NK-92 (cell line): ENCODE results near the gene IL1RAPL2.
"Not testable (repeated sequence)": the region's sequence is repeated elsewhere in the genome, so short reads cannot be mapped to it uniquely, and the experiment has no call there.

ENCODE experiments used
- DNase-seq: peaks from one replicate; lab custom pipeline; 2025; ENCODE audit not compliant: unreplicated experiment; lab: John Stamatoyannopoulos, UW

IL1RAPL2 gene

GRCh38 chrX:104565791-104566680 is at the start of gene IL1RAPL2:
Gene IL1RAPL2, plus strand, starts transcription at chrX:104566199.
- DNase-seq: no peak

GRCh38 chrX:104522386-104522785 is 43.6 kb upstream of the IL1RAPL2 start:
- no peak for DNase-seq

- DNase-seq: no peak
Measured at GRCh38 chrX:104523858-104524257, 42.1 kb upstream of the IL1RAPL2 start.

GRCh38 chrX:104539081-104539480 is 26.9 kb upstream of the IL1RAPL2 start:
- no peak for DNase-seq

- DNase-seq: not testable (repeated sequence)
Measured at GRCh38 chrX:104542447-104542846, 23.6 kb upstream of the IL1RAPL2 start.

GRCh38 chrX:104564335-104564734 is 1.7 kb upstream of the IL1RAPL2 start:
- DNase-seq: no peak

GRCh38 chrX:104564921-104565703 is 887 bp upstream of the IL1RAPL2 start:
- no peak for DNase-seq

GRCh38 chrX:104566681-104567501 is 892 bp downstream of the IL1RAPL2 start:
- no peak for DNase-seq

GRCh38 chrX:104567506-104567905 is 1.5 kb downstream of the IL1RAPL2 start:
- DNase-seq: no peak

GRCh38 chrX:104568304-104568915 is 2.4 kb downstream of the IL1RAPL2 start:
- DNase-seq: no peak

GRCh38 chrX:104618106-104618895 is 52.3 kb downstream of the IL1RAPL2 start:
- no peak for DNase-seq

GRCh38 chrX:104621781-104622180 is 55.8 kb downstream of the IL1RAPL2 start:
- no peak for DNase-seq

GRCh38 chrX:104641176-104641575 is 75.2 kb downstream of the IL1RAPL2 start:
- no peak for DNase-seq

- no peak for DNase-seq
Measured at GRCh38 chrX:104647084-104647483, 81.1 kb downstream of the IL1RAPL2 start.

- DNase-seq: no peak
Measured at GRCh38 chrX:104659005-104659744, 93.2 kb downstream of the IL1RAPL2 start.

- DNase-seq: no peak
Measured at GRCh38 chrX:104660092-104660491, 94.1 kb downstream of the IL1RAPL2 start.

GRCh38 chrX:104662694-104663093 is 96.7 kb downstream of the IL1RAPL2 start:
- no peak for DNase-seq

- DNase-seq: no peak
Measured at GRCh38 chrX:104665691-104666090, 99.7 kb downstream of the IL1RAPL2 start.

GRCh38 chrX:104668550-104668949 is 102.6 kb downstream of the IL1RAPL2 start:
- no peak for DNase-seq
